Stimulated activated CD4-positive, alpha-beta T cell treated with anti-CD3 and anti-CD28 coated beads, Interleukin-15, amount 100 ng/mL, for 1 hour (primary cell): ENCODE data around the gene ZSCAN12.
"Not testable (repeated sequence)": the region's sequence is repeated elsewhere in the genome, so short reads cannot be mapped to it uniquely, and the experiment has no call there.

ENCODE experiments used
- DNase-seq, 2 donors: peaks; one replicate each; pipeline ENCODE4 v3.0.0-alpha.2; 2020; ENCODE audit warnings: low read depth in 1 of 2, low spot score in 1 of 2

ZSCAN12 gene

DNA sequence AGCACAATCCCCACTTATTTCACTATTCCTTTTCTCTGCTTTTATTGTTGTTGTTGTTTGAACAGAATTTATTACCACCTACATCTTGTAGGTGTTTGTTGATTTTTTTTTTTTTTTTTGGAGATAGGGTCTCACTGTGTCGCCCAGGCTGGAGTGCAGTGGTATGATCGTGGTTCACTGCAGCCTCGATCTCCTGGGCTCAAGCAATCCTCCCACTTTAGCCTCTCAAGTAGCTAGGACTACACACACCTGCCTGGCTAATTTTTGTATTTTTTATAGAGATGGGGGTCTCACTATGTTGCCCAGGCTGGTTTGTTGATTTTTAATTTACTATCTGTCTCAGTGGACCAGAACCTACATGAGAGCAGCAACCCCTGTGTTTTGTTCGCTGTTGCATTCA, 3.6 kb downstream of the ZSCAN12 start:
- no peak for DNase-seq

DNA sequence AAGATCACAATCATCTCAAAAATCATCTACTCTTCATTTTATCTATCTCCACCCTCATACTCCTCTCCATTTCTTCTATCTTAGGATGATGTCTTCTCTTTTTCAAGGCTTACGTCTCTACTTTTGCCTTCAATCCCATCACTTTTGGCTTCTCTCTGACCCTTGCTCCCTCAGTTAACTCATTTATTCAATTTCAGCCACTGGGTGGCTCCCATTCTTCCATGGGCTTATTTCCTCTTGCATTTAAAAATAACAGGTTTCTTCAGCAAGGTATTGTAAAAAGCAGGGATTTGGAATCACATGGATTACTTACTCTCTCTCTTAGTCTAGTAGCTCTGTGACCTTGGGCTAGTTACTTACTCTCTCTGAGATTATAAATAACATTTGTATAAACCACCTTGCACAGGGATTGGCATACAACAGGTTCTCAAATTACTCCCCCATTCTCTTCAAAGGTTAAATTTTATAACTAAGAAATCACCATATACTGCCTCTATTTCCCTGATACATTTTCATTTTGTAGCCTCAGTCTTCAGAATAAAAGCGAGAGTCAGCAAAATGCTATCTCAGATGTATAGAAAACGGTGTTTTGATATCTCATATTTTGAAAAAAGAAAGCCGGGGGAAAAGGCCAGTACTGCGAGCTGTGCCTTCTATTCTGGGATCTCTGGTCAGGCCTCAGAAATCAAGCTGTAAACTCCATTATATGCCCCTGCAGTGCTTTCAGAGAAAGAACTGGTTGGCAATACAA, 5.5 kb downstream of the ZSCAN12 start:
- DNase-seq = no peak

DNA sequence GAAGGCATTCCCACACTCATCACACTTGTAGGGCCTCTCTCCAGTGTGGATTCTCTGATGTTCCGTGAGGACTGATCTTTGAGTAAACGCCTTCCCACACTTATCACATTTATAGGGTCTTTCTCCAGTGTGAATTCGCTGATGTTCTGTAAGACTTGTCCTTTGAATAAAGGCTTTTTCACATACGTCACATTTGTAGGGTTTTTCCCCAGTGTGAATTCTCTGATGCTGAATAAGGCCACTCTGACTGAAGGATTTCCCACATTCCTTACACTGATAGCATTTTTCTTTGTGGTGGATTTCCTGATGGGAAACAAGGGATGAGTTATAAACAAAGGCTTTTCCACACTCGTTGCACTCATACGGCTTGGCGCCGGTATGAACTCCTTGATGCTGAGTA, 8.9 kb downstream of the ZSCAN12 start:
- DNase-seq = no peak

GRCh38 chr6:28384143-28384533, 15.4 kb downstream of the ZSCAN12 start:
- DNase-seq = no peak

DNA sequence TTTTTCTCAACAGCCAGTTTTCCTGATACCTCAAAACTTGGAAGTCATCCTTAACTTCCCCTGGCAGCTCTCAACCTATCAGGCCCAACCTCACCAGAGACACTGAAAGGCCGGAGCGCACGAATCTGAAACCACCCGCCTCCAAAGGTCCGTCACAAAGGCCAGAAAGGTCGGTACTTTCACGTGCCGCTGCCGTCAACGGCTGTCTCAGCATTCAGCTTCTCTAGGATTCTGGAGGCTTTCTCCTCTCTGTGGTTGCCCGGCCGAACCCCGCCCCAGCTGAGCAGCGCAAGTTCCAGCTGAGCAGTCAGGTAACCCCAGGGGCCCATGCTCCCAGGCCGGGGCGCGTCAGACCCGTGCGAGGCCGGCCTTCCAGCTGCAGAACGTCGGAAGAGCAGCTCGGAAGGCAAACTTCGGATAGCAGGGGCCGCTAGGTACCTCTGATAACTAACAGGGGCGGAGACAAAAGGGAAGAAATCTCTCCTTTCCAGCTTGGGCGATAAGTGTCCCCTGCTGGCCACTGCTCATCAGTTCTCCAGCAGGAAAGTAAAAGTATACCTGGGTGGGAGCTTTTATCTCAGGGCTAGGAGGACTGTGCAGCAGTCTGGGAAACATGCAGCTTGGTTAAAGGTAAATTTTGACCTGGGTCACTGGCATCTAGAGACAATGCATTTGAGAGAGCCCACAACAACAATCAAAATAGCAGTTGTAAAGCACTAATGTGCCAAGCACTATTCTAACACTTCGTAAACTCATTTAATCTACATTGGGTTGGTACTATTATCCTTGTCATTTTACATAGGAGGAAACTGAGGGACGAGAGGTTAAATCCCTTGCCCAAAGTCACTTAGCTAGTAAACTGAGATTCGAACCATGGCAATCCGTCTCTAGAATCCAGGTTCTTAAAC, 16.1 kb downstream of the ZSCAN12 start:
- peak in 1 of 2 donors; percentile 14 for DNase-seq

DNA sequence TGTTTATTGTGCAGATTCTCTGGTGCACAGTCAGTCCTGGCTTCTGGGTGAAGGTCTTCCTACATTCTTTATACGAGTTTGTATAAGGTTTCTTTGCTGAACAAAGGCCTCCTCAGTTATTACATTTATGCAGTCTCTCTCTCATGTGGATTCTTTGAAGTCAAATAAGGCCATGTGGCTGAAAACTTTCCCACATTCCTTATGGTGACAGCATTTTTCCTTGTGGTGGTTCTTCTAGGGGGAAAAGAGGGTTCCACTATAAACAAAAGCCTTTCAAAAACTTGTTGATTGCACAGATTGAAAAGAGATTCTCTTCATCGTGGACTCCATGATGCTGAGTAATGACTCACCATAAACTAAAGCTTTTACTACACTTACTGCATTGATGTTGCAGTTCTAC, 19.2 kb downstream of the ZSCAN12 start:
- no peak for DNase-seq

GRCh38 chr6:28378644-28379043, 20.9 kb downstream of the ZSCAN12 start:
- no peak for DNase-seq

- no peak for DNase-seq
Observed at GRCh38 chr6:28377879-28378278, 21.7 kb downstream of the ZSCAN12 start.

DNA sequence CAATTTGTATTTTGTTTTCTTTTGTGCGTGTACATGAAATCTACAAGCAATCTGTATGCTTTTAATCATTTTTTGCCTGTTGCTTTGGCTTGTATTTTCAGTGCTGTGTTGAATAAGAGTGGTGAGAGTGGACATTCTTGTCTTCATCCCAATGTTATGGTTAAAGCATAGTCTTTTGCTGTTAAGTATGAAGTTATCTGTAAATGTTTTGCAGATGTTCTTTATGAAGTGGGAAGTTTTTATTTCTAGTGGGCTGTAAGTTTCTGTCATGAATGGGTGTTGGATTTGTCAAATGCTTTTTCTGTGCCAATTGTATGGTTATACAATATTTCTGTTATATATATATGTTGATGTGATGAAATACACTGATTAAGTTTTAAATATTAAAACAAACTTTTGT, 25.6 kb downstream of the ZSCAN12 start:
- DNase-seq = no peak

GRCh38 chr6:28371706-28372451, 27.7 kb downstream of the ZSCAN12 start:
- no peak for DNase-seq

GRCh38 chr6:28371280-28371679, 28.3 kb downstream of the ZSCAN12 start:
- DNase-seq = no peak

DNA sequence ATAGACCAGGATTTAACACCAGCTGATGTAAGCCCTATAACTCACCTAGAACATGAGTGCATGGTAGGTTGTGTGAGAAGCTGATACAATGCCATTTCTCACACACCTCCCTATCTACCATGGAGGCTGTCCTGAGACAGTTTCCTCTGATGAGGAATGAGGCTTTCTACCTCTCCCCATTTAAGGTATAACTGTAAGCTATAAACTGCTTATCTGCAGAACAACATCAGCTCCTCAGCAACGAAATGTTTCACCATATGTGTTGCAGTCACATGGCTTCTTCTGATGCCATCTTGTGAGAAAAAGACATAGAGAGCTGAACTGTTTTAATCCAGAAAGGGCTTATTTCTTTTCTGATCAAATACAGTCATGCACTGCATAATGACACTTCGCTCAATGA, 29.1 kb downstream of the ZSCAN12 start:
- no peak for DNase-seq

GRCh38 chr6:28369463-28369862, 30.1 kb downstream of the ZSCAN12 start:
- DNase-seq = no peak

DNA sequence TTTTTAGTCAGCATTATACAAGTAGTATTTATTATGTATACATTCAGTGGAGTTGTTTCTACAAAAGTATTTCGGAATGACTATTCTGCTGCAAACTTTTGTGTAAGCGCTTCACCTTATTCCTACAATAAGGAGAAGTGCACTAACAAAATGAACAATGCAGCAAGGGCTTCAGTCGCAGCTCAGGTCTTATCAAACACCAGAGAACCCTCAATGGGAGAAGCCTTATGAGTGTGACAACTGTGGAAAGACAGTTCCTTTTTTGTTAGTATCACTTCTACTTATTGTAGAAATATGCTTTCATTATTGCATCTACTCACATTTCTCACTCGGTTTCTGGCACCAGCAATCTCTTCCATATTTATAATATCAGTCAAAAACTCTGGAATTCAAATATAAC, 31.0 kb downstream of the ZSCAN12 start:
- DNase-seq = no peak

DNA sequence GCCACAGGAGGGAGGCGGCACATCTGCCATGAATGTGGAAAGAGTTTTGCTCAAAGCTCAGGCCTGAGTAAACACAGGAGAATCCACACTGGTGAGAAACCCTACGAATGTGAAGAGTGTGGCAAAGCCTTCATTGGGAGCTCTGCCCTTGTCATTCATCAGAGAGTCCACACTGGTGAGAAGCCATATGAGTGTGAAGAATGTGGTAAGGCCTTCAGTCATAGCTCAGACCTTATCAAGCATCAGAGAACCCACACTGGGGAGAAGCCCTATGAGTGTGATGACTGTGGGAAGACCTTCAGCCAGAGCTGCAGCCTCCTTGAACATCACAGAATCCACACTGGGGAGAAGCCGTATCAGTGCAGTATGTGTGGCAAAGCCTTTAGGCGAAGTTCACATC, 34.0 kb downstream of the ZSCAN12 start:
- not testable (repeated sequence) for DNase-seq

DNA sequence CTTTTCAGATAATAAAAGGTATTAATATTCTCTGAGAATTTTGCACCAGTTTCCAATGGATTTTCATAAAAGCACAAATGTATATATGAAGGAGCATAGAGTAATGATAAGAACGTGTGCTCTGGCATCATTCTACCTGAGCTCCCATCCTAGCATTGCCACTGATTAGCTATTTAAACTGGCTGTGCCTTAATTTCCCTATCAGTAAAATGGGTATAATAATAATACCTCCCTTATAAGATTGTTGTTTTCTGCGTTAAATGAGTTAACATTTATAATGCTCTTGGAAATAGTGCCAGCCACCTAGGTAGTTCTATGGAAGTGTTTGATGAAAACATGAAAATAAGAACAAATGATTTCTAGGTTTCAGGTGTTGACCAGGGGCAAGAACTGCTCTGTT, 38.6 kb downstream of the ZSCAN12 start:
- no peak for DNase-seq

- DNase-seq = not testable (repeated sequence)
Observed at GRCh38 chr6:28359562-28359961, 40.0 kb downstream of the ZSCAN12 start.

DNA sequence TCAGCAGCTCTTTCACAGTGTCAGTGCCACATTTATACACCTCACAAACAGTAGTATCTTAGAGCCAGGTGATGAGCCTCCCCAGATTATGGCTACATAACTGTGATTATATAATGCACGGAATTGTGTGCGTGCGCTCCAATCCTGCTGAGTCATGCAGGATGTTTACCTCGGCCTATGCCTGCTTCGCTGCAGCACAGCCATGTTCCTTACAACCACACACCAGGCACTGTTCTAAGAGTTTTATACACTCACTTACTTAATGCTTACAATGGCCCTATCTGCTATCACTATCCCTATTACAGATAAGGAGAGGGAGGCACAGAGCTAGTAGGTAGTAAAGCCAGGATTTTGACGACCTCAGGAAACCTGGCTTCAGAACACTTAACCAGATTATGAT, 42.5 kb downstream of the ZSCAN12 start:
- DNase-seq = no peak

DNA sequence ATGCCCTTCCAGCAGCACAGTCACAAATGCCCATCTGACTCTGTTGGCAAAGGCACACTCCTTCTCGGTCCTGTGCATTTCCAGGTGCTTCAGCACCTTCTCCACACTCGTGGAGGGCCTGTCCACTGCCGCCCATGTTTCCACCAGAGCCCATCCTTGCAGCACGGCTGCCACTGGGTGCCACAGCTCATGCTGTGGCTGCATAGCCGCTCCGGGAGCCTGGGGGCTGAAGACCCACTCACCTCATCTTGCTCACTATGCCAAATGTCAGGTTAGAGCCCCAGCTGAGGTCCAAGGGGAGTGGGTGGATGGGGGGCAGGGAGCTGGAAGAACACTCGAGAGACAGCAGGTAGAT, 42.9 kb downstream of the ZSCAN12 start:
- DNase-seq = no peak

GRCh38 chr6:28355743-28356665, 43.5 kb downstream of the ZSCAN12 start:
- DNase-seq = no peak
